HG02571 (cell line): Measurements from ENCODE around the gene HCN2.
"Not testable (repeated sequence)": the region's sequence is repeated elsewhere in the genome, so short reads cannot be mapped to it uniquely, and the experiment has no call there.

ENCODE experiments used
- ATAC-seq: cut with Tn5 transposase; IDR thresholded peaks from one replicate; pipeline ENCODE4 v1.9.1; 2021; ENCODE audit warnings: mild to moderate bottlenecking, moderate library complexity; ENCODE audit not compliant: unreplicated experiment

Gene HCN2

GRCh38 chr19:602391-603301 lies 13.0 kb downstream of the HCN2 start:
- ATAC-seq = no peak

GRCh38 chr19:603302-603639 lies 13.6 kb downstream of the HCN2 start:
- ATAC-seq = not testable (repeated sequence)

GRCh38 chr19:603779-604178 lies 14.1 kb downstream of the HCN2 start:
- not testable (repeated sequence) for ATAC-seq

- no peak for ATAC-seq
Measured at GRCh38 chr19:604355-604754, 14.7 kb downstream of the HCN2 start.

- not testable (repeated sequence) for ATAC-seq
Measured at GRCh38 chr19:605061-605971, 15.6 kb downstream of the HCN2 start.

GRCh38 chr19:607301-608154 lies 17.8 kb downstream of the HCN2 start:
- no peak for ATAC-seq

- no peak for ATAC-seq
Measured at GRCh38 chr19:608155-609003, 18.7 kb downstream of the HCN2 start.

GRCh38 chr19:609004-609346 lies 19.3 kb downstream of the HCN2 start:
- no peak for ATAC-seq

- no peak for ATAC-seq
Measured at GRCh38 chr19:610071-610800, 20.6 kb downstream of the HCN2 start.

- no peak for ATAC-seq
Measured at GRCh38 chr19:610801-611480, 21.3 kb downstream of the HCN2 start.

- no peak for ATAC-seq
Measured at GRCh38 chr19:611481-611868, 21.8 kb downstream of the HCN2 start.

GRCh38 chr19:612941-613340 lies 23.3 kb downstream of the HCN2 start:
- no peak for ATAC-seq

- ATAC-seq = no peak
Measured at GRCh38 chr19:613732-614567, 24.3 kb downstream of the HCN2 start.

- no peak for ATAC-seq
Measured at GRCh38 chr19:615619-616018, 25.9 kb downstream of the HCN2 start.

GRCh38 chr19:616062-616700 lies 26.5 kb downstream of the HCN2 start:
- ATAC-seq = no peak

- no peak for ATAC-seq
Measured at GRCh38 chr19:616747-617526, 27.3 kb downstream of the HCN2 start.
